Chondrocyte (in vitro differentiated cells): ENCODE measurements around the gene SPEF1. TPM values are rescaled to one million over a fixed set of nuclear protein-coding genes. Genes with fewer than 3 reads are reported as not detected.

ENCODE experiments used
- DNase-seq: peaks from one replicate; pipeline ENCODE4 v3.0.0; 2021; ENCODE audit warnings: mixed read lengths, low spot score
- H3K27ac Mint-ChIP-seq: one replicate; pipeline ENCODE4 v1.8.0; 2021; ENCODE audit warnings: mild to moderate bottlenecking, moderate library complexity, mixed read lengths; ENCODE audit not compliant: unreplicated experiment
- H3K27me3 Mint-ChIP-seq: 2 replicates; pipeline ENCODE4 v1.8.0; 2021; ENCODE audit warnings: low read depth, mixed read lengths
- H3K36me3 Mint-ChIP-seq: 2 replicates; pipeline ENCODE4 v1.8.0; 2021; ENCODE audit warnings: low read depth, mixed read lengths
- H3K4me1 Mint-ChIP-seq: 2 replicates; pipeline ENCODE4 v1.8.0; 2021; ENCODE audit warnings: low read depth, mild to moderate bottlenecking, mixed read lengths
- H3K4me3 Mint-ChIP-seq: one replicate; pipeline ENCODE4 v1.8.0; 2021; ENCODE audit warnings: mild to moderate bottlenecking, moderate library complexity, mixed read lengths; ENCODE audit not compliant: unreplicated experiment
- H3K9me3 Mint-ChIP-seq: 2 replicates; pipeline ENCODE4 v1.8.0; 2021; ENCODE audit warnings: low read depth, mixed read lengths
- CTCF ChIP-seq: fragments of 200-600 bp; sonication (generic); IDR thresholded peaks from 2 replicates; pipeline ENCODE4 v1.5.0; 2021; ENCODE audit warnings: antibody characterized with exemption, mild to moderate bottlenecking, moderate library complexity
- total RNA-seq: library from RNA; stranded (reverse); gene quantifications from 3 replicates; pipeline ENCODE4 v1.2.1, GENCODE V29; 2021

Gene SPEF1
- total RNA-seq, 1 donor from 2014 or later = 0.12 TPM

DNA sequence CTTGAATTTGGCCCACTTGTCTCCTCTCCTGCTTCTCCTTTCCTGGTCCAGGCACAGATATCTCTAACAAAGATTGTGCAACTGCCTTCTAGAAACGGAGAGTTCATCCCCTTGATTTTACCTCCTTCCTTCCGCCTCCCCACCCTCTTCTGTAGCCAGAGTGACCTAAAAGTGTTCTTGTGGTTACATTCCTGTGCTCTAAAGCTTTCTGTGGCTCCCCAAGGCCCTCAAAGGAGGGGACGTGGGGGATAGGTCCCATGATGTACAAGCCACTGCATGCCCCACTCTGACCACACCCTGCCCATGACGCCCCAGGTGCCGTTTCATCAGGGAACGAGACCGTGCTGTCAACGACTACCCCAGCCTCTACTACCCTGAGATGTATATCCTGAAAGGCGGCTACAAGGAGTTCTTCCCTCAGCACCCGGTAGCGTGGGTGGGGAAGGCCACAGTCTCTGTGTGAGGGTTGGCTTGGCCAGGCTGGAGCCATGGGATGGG is 23.1 kb upstream of the SPEF1 start:
- DNase-seq = peak; percentile 80
- Mint-ChIP-seq H3K27ac (peak overlapping the region; percentile 79), H3K9me3 (peaks cover 2% of the 10 kb centered on the region), H3K27me3 (no peaks in the 10 kb centered on the region), H3K36me3 (peaks cover 35% of the 10 kb centered on the region), H3K4me3 (no peak overlapping the region), H3K4me1 (peaks cover 58% of the 10 kb centered on the region)
- TF ChIP-seq CTCF = no peak

DNA sequence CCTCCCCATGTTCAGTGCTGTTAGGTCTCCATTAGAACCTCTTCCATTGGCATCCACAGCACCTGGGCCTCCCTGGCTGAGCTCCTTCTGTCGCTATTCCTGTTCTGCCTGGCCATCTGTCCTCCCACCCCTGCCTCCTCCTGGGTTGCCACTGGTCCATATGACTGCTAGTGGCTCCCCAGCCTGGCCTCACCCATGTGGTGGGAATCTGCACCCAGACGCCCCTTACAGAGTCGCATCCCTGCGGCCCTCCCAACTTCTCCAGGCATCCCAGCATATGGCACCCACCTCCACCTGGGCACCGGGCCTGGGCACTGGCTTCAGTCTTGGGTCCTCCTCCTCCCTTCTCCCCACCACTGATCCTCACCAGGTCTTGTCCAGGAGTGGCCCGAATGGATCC is 22.6 kb upstream of the SPEF1 start:
- Mint-ChIP-seq H3K4me1 (peaks cover 62% of the 10 kb centered on the region), H3K36me3 (peaks cover 35% of the 10 kb centered on the region)

GRCh38 chr20:3803289-3803688 is 22.0 kb upstream of the SPEF1 start:
- peaks cover 2% of the 10 kb centered on the region for H3K9me3 Mint-ChIP-seq
- no peaks in the 10 kb centered on the region for H3K27me3 Mint-ChIP-seq
- peak overlapping the region; percentile 32 for H3K27ac Mint-ChIP-seq
- H3K4me3 Mint-ChIP-seq = no peak overlapping the region
- peaks cover 65% of the 10 kb centered on the region for H3K4me1 Mint-ChIP-seq
- no peak for DNase-seq
- TF ChIP-seq CTCF = no peak
- H3K36me3 Mint-ChIP-seq = peaks cover 37% of the 10 kb centered on the region

More for the DNA sequence above, 22.6 kb upstream of the SPEF1 start:
- no peak overlapping the region for H3K27ac Mint-ChIP-seq
- H3K27me3 Mint-ChIP-seq = no peaks in the 10 kb centered on the region
- H3K4me3 Mint-ChIP-seq = no peak overlapping the region
- no peak for TF ChIP-seq CTCF
- H3K9me3 Mint-ChIP-seq = peaks cover 2% of the 10 kb centered on the region
- peak; percentile 81 for DNase-seq

DNA sequence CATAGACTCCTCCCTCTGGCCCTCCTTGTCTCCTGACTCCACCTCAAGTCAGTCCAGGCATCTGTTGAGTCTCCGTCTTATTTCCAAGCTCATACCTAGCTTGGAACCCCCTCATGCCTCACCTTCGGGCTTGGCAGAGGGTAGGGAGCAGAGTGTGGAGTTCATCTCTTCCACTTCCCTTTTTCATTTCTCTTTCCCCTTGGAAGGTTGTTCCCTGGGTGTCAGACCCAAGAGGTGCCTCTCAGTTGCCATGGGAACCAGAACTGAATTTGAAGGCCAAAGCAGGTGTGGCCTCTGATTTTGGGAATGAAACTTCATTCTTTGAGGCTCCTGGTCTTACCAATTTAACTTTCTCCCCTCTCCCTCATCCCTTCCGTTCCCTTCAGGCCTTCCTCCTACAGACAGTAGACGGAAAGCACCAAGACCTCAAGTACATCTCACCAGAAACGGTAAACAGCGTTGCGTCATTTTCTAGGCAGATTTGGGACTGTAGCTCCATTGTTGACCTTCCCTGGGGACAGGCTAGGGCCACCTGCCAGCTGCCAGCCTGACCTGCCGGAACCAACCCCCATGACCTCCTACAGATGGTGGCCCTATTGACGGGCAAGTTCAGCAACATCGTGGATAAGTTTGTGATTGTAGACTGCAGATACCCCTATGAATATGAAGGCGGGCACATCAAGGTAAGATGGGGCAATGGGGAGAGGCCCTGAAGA is 21.4 kb upstream of the SPEF1 start:
- Mint-ChIP-seq H3K4me3 (no peak overlapping the region), H3K4me1 (peaks cover 65% of the 10 kb centered on the region), H3K27ac (peak overlapping the region; percentile 72), H3K27me3 (no peaks in the 10 kb centered on the region), H3K36me3 (peaks cover 38% of the 10 kb centered on the region), H3K9me3 (no peaks in the 10 kb centered on the region)
- no peak for TF ChIP-seq CTCF
- DNase-seq = no peak

- DNase-seq = peak; percentile 90
- Mint-ChIP-seq H3K36me3 (peaks cover 40% of the 10 kb centered on the region), H3K27me3 (no peaks in the 10 kb centered on the region), H3K9me3 (no peaks in the 10 kb centered on the region), H3K27ac (no peak overlapping the region), H3K4me3 (no peak overlapping the region), H3K4me1 (peaks cover 65% of the 10 kb centered on the region)
- no peak for TF ChIP-seq CTCF
These were observed 20.6 kb upstream of the SPEF1 start for GRCh38 chr20:3801846-3802245.
